Activated CD4-positive, alpha-beta T cell treated with anti-CD3 and anti-CD28 coated beads for 4 hours (primary cell): ENCODE results near the gene USF2.

Experiments
- DNase-seq, 2 donors: peaks; one replicate each; pipeline ENCODE4 v3.0.0-alpha.2; 2020

Gene USF2

DNA sequence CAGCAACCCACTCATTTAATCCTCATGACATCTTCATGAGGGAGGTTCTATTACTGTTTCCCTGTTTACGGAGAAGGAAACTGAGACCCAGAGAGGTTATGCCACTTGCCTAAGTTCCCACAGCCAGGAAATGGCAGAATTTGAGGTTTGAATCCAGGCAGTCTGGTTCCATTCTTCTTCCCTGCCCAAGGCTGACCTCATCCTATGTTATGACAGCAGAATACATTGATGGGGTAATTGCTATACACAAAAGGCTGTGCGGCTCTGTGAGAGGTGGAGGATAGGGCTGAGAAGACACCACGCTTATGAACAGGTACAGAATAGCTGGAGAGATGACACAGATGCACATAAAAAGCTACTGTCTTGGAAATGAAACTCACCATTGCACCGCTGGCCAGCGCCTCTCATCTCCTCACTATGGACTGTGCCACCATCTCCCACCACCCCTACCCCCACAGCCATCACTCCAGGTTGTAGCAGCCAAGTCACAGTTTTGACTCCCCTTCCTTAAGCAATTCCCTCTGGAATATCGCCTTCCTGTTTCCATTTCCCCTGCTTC, 34.7 kb downstream of the USF2 start:
- no peak for DNase-seq

DNA sequence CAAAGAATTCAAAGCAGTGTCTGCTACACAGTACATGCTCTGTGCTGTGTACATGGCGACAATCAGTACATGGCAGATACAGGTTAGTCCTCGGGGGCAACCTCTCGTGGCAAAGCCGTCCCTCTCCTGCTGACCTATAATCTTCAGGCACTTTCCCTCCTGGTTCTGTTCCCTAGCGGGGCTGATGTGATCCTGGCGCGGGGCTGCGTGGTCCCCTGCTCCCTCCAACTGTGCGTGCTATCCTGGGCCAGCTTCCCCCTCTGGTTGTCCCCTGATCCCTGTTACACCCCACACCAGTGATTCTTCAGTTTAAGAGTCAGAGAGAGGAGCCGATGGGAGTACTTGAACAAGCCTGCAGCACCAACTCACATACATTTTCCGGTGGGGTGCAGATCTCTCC, 35.3 kb downstream of the USF2 start:
- DNase-seq = no peak

DNA sequence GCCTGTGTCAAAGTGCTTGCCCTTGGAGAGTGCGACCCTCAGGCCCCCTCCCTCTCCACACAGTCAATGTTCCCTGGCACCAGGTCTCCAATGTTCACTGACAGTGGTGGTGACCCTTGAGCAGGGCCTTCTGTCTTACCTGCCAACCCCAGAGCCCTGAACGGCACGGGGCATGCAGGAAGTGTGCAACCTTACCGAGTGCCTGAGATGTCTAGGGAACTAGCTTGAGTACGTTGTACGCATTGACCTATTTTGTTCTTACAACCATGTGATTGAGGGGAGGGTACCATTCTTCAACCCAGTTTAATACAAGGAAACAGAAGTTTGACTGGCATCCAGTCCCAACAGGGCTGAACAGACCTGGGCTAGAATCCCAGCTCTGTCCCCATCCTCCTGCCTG, 36.4 kb downstream of the USF2 start:
- DNase-seq = no peak

DNA sequence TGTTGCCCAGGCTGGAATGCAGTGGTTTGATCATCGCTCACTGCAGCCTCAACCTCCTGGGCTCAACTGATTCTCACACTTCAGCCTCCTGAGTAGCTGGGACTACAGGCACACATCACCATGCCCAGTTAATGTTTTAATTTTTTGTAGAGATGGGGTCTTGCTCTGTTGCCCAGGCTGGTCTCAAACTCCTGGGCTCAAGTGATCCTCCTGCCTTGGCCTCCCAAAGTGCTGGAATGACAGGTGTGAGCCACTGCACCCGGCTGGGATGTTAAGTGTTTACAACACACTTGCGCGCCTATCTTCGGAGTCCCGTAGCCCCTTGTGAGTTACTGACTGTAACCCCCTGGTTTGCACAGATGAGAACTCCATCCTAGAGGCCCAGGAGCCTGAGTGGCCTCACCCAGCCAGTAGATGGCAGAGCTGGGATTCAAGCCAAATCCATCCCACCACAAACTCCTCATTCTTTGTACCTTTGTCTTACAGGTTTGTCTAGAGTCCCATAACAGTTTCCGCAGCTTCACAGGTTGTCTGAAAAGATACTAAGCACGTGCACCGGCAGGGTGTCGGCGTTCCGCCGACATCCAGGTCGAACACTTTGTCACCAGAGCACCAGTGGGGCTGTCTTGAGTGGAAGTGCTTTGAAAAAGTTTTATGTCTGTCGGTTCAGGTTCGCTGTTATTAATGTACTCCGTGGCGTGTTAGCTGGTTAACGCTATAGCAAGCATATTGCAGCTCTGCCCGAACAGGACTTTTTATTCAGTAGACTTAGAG, 37.9 kb downstream of the USF2 start:
- no peak for DNase-seq

DNA sequence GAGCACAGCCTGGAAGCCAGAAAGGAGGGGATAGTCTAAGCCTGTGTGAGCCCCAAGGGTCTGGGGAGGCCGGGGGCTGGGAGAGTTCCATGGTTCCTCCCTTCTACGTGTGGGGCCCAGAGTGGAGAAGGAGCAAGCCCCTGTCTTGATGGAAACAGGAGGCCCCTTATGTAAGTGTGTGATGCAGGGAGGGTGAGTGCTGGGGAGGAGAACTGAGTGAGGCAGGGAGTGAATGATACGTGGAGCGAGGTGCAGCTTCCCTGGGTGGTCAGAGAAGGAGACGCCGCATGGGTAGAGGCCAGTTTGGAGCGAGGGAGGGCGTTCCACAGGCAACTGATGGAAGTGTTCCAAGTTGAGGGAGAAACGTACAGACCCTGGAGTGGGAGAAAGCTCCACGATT, 39.2 kb downstream of the USF2 start:
- DNase-seq = no peak

DNA sequence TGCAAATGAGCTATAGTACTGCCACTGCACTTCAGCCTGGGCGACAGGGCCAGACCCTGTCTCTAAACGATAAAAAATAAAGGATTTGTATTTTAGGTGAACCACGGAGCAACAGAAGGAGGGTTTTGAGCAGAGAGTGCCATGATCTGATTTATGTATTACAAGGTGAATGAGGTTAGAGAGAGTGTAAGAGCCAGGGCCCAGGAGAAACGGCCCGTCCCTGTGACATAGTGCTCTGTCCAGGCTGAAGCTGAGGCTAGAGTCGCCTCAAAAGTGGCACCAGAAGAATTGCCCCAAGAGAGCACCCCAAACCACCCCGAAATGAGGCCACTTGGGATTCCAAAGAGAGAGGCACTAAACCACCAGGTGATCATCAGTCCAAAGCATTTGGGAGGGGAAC, 40.1 kb downstream of the USF2 start:
- DNase-seq = no peak

DNA sequence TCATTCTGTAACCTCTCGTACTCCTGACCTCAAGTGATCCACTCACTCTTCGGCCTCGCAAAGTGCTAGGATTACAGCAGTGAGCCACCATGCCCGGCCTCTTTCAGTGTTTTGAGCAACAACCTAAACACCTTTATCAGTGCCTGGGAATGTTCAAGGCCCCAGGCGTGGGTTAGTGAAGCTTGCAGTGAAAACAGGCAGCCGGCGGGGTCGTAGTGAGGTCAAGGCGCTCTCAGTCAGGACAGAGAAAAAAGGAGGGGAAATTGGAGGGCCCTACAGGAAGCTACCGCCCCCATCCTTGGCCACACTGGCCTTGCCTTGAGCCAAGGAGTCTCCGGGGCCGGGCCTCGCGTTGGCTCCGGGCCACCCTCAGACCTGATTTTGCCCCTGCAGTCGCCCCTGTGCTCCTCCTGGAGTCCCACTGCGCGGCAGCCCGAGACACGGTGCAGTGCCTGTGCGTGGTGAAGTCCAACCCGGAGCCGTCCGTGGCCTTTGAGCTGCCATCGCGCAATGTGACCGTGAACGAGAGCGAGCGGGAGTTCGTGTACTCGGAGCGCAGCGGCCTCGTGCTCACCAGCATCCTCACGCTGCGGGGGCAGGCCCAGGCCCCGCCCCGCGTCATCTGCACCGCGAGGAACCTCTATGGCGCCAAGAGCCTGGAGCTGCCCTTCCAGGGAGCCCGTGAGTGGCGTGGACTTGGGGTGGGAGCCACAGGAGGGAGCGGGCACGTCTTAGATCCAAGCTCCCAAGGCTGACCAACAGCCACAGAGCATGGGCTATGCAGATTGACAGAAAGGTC, 40.9 kb downstream of the USF2 start:
- no peak for DNase-seq

DNA sequence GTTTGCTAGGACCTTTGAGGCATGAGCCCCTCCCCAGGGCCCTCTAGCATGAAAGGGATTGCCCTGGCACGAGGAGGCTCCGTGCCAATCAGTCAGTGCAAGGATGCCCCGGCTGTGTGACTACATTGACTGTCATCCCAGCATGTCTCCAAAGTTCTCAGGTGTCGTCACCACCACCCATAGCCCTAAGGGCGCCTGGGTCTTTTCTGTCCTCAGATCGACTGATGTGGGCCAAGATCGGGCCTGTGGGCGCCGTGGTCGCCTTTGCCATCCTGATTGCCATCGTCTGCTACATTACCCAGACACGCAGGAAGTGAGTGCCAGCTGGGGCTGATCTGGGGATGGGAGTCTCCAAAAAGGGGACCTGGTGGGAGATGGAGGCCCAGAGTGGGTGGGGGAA, 41.6 kb downstream of the USF2 start:
- no peak for DNase-seq

DNA sequence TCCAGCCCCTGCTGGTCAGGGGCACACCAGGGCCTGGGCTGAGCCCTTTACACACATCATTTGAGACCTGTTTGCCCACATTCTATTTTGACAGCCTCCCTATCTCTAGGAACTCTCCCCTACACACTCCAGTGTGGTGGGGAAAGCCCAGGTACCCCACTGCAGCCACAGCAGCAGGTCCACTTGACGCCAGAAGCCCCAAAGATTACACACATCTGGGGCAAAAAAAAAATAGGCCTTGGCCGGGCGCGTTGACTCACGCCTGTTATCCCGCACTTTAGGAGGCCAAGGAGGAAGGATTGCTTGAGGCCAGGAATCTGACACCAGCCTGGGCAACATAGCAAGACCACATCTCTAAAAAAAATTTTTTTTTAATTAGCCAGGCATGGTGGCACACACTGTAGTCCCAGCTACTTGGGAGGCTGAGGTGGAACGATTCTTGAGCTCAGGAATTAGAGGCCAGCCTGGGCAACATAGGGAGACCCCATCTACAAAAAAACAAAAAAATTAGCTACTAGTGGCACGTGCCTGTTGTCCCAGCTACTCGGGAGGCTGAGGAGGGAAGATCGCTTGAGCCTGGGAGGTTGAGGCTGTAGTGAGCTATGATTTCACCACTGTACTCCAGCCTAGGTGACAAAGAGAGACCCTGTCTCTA, 42.2 kb downstream of the USF2 start:
- DNase-seq = no peak

DNA sequence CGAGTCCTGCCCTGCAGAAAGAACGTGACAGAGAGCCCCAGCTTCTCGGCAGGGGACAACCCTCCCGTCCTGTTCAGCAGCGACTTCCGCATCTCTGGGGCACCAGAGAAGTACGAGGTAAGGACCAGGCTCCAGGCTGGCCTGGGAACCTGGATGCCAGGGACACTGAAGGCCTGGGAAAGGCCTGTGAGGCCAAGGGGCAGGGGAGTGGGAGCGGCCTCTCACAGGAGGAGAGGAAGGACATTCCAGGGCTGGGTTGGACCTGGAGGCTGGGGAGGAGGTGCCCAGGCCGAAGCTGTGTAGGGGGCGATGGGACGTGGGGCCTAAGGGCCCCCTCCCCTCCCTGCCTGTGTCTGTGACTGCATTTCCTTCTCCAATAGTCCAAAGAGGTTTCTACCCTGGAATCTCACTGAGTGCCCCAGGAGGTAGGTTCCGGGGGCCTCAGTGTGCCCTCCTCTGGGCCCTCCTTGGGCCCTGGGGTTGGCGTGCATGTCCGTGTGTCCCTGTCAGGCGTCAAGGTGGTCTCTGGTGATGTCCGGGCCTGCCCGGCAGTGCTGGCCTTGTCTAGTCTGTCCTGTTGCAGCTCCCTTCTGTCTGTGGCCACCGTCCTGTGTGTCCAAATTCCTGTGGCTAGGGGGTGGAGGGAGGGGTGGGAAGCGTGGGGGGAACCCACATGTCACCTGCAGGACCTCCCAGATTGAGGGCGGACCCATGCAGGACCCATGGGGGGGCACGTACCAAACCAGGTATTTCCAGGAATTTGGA, 43.3 kb downstream of the USF2 start:
- no peak for DNase-seq

DNA sequence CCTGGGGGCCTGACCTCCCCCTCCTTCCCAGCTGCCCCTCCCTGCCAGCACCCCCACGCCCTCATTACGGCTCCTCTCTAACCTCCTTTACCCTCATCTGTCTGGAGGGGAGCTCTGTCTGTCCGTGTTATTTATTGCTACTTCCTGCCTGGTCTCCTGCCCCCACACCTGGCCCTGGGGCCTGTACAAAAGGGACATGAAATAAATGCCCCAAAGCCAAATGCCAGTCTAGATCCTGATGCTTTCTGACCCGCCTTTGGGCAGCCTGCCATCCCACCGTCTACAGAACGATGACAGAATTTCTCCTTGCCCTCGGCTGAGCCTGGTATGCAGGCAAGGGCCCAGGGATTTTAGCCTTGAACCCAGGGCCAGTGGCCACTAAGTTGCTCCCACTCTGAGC, 44.8 kb downstream of the USF2 start:
- no peak for DNase-seq

DNA sequence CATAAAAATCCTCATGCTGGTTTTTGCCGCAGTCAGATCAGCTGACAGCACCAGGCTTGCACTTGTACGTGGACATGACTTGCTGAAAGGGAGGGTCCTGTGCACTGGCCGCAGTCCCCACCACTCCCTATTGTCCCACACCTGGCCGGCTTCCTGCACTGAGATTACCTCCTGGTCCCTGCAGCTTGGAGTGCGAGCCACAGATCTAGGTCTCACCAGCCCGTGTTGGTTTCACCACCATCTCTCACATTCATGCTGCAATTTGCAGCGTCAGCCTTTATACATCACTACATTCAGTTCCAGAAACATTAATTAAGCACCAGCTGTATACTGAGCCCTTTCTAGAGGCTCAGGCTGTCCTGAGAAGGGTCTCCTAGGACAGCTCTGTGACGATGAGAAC, 45.3 kb downstream of the USF2 start:
- DNase-seq = no peak

DNA sequence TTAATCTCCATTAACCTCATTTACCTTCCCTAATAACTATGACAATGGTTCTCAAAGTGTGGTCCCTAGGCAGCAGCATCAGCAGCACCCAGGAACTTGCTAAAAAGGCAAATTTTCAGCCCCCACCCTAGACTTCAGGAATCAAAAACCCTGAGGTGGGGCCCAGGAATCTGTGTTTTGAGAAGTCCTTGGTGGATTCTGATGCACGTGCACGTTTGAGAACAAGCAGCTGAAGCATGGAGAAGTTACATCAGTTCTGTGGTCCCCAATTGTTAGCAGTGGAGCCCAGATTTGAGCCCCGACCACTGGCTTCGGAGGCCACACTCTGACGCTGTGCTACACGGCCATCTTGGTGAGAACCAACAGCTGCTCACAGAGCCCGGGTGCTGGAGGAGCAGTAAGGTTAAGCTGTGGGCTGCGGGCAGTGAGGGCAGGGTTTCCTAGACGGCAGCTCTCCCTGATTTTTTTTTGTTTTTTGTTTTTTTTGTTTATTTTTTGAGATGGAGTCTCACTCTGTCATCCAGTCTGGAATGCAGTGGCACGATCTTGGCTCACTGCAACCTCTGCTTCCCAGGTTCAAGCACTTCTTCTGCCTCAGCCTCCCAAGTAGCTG, 46.2 kb downstream of the USF2 start:
- DNase-seq = no peak

DNA sequence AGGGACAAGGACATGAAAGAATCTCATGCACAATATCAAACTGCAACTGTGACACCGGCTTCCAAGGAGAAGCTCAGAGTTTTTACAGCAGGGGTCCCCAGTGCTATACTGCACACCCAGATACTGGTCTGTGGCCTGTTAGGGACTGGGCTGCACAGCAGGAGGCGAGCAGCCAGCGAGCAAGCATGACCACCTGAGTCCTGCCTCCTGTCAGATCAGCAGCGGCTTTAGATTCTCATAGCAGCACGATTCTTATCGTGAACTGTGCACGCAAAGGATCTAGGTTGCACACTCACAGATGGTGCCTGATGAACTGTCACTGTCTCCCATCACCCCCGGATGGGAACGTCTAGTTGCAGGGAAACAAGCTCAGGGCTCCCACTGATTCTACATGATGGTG, 47.1 kb downstream of the USF2 start:
- DNase-seq = no peak

DNA sequence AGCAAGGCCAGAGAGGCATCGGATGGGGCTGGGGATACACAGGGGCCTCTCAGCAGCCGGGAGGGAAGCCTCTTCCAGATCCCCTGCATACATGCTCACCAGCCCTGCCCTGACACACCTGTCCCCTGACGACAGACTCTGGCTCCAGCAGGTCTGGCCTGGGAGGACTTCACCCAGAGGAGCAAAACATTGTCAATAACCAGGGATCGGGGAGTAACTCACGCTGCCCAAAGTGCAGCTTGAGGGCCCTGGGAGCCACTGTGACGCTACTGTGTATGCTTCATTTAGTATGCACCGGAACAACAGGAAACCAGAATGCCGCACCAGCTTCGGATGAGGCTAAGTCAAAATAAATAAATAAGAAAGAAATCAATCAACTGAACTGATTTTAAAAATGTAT, 47.8 kb downstream of the USF2 start:
- DNase-seq = no peak

DNA sequence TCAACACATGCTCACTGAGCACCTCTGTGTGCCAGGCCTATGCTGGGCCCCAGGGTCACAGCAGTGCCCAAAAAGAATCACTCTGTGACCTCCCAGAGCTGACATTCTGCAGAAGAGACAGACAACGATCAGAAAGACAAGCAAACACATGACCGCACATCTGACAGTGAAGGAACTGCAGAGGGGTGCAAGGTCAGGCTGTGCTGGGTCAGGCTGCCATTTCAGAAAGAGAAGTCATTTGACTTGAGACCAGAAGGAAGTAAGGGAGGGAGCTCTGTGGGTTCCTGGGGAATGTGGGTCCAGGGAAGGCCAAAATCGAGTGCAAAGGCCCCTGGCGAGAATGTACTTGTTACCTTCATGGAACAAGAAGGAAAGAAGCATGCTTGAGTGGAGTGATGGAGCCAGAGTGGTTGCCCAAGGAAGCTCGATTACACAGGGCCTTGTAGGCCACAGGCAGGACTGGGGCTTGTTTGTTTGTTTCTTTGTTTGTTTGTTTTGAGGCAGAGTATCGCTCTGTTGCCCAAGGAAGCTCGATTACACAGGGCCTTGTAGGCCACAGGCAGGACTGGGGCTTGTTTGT, 48.8 kb downstream of the USF2 start:
- DNase-seq = no peak

DNA sequence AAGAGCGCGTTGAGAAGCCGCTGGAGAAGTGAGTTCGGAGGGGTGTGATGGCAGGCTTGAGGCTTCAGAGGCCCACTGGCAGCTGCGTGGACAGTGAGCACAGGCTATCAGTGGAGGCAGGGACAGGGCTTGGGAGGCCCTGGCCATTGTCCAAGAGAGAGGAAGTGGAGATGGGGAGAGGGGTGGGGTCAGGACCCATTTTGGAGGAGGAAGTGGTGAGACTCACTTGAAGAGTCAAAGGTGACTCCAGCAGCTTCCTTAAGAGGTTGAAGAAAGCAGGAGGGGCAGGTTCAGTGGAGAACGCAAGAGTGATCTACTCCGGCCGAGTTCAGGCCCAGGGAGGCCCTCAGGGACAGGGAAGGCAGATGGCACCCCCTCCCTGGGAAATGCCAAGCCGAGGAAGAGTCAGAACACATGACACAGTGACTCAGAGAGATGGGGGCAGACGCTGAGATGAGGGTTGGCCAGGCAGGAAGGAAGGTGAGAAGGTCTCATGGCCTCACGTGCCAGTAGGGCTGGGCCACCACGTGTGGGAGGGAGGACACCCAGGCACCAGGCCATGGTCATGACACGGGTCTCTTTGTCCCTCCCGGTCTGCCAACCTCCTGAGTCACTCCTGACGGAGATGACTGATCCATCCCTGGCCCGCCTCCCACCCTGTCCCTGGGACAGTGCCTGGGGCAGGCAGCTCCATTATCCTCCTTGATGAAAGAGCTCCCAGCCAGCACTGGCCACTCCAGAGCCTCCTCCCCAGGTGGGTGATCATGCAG, 50.1 kb downstream of the USF2 start:
- DNase-seq = no peak

DNA sequence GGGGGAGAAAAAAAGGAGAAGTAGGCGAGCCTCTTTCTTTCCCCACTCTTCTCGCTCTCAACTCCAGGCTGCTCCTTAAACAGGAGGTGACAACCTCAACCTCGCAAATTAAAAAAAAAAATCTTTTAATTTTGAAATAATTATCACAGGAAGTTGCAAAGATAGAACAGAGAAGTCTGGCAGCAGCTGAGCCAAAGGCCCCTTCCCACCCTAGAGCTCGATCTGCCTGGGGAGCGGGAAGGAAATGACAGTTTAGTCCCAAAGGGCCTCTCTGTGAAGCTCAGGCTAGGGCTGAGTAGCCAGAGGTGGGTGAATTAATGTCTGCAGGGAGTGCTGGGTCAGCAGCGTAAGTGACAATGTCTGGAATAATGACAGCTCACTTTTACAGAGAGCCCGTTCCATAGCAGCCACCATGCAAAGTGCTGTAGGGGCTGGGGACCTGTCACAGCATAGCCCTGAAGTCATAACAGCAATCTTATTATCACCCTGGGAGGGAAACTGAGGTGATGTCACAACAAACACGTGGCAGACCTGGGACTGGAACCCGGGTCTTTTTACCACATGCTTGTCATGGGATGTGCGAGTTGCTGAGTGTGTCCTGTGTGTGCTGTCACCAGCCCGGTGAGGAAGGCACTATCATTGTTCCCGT, 51.4 kb downstream of the USF2 start:
- no peak for DNase-seq

DNA sequence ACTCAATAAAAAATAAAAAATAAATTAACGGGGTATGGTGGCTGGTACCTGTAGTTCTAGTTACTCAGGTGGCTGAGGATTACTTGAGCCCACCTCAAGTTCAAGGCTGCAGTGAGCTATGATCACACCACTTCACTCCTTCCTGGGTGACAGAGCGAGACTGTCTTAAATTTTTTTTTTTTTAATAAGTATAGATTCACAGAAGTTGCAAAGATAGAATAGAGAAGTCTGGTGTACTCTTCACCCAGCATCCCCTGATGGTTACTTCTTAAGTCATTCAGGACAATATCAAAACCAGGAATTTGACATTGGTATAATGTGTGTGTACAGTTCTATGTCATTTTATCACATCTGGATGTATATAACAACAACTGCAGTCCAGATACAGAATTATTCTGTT, 52.5 kb downstream of the USF2 start:
- DNase-seq = no peak

DNA sequence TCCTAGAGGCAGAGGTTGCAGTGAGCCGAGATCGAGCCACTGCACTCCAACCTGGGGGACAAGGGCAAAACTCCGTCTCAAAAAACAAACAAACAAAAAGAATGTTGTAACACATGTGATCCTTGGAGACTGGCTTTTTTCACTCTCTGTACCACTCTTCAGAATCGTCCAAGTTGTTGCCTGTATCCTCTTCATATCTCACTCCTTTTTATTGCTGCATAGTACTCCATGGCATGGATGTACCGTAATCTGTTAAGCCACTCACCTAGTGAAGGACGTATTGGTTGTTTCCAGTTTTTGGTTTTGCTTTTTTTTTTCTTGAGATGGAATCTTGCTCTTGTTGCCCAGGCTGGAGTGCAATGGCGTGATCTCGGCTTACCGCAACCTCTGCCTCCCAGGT, 53.3 kb downstream of the USF2 start:
- no peak for DNase-seq

DNA sequence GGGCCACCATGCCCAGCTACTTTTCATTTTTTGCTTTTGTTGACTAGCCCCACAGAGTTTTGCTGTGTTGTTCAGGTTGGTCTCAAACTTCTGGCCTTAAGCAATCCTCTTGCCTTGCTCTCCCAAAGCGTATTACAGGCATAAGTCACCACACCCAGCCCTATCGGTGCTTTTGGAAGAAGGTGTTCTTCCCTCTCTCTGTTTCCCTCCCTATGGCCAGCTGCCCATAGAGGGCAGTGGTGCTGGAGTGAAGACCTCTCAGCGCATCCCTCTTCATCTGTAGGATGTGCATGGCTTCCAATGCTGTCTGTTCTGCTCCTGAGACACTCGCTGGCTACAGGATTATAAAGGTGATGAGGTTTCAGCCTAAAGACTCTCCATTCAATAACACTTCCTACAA, 58.9 kb downstream of the USF2 start:
- no peak for DNase-seq
